Cardiac fibroblast (primary cell): ENCODE data around the gene CATSPER4.

Experiments used
- DNase-seq, 2 donors: peaks; one replicate each; pipeline versions ENCODE4 v3.0.0 to v3.0.0-alpha.2; 2010; ENCODE audit warnings: low read depth in 2 of 2
- H3K4me3 ChIP-seq, 2 donors: replicated peaks in 1 of 2; 1 replicate in 1 of 2; 2 replicates in 1 of 2; pipeline ENCODE4 v1.5.1; 2011; ENCODE audit warnings: low read depth in 2 of 2, low read length in 2 of 2, mild to moderate bottlenecking in 2 of 2, moderate library complexity in 1 of 2
- TF ChIP-seq, protein P1 (sequence below): IDR thresholded peaks from one replicate; pipeline ENCODE4 v1.5.1; 2011; ENCODE audit warnings: low read depth, mild to moderate bottlenecking, low read length, inconsistent platforms

CATSPER4 gene

DNA sequence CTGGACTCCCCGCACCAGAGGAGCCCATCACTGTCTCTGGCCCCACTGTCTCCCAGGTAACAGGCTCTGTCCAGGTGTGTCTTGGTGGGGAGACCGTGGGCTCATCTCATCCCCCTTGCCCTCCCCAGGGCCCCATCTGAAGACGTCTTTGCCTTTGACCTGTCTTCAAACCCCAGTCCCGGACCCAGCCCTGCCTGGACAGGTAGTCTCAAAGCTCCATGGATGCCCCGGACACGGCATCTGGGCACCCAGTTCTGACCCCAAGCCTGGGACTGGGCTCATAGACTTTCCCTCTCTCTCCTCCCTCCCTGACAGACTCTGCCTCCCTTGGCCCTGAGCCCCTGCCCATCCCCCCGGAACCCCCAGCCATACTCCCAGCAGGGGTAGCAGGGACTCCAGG, 6.3 kb upstream of the CATSPER4 start:
- TF ChIP-seq, protein P1, sequence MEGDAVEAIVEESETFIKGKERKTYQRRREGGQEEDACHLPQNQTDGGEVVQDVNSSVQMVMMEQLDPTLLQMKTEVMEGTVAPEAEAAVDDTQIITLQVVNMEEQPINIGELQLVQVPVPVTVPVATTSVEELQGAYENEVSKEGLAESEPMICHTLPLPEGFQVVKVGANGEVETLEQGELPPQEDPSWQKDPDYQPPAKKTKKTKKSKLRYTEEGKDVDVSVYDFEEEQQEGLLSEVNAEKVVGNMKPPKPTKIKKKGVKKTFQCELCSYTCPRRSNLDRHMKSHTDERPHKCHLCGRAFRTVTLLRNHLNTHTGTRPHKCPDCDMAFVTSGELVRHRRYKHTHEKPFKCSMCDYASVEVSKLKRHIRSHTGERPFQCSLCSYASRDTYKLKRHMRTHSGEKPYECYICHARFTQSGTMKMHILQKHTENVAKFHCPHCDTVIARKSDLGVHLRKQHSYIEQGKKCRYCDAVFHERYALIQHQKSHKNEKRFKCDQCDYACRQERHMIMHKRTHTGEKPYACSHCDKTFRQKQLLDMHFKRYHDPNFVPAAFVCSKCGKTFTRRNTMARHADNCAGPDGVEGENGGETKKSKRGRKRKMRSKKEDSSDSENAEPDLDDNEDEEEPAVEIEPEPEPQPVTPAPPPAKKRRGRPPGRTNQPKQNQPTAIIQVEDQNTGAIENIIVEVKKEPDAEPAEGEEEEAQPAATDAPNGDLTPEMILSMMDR: no peak
- no peak for DNase-seq
- no peak overlapping the region for H3K4me3 ChIP-seq

DNA sequence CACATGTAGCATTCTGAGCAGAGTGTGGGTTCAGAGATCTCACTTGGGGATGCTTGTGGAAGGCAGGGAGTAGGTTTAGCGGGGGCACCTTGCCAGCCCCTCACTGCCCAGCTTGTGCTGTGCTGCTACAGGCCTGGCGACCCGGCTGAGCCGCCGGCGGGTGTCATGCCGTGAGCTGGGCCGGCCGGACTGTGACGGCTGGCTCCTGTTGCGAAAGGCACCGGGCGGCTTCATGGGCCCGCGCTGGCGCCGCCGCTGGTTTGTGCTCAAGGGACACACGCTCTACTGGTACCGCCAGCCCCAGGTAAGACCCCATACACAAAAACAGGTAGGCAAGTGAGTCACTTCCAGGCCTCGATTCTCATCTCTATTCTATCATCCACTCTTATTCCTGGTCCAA, 5.5 kb upstream of the CATSPER4 start:
- TF ChIP-seq, protein P1: no peak
- no peak overlapping the region for H3K4me3 ChIP-seq
- DNase-seq: no peak

DNA sequence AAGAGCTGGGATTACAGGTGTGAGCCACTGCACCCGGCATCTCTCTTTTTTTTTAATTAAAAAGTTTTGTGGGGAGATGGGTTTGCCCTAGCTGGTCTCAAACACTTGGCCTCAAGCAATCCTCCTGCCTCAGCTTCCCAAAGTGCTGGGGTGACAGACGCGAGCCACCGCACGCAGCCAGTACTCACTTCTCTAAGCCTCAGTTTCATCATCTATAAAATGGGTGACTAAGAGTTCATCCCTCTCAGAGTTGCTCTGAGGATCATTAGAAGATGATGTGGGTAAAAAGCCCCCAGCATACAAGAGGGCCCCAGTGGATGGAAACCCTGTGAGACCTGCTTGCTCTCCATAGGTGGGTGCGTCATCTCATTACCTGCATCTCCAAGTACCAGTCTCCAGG, 2.5 kb upstream of the CATSPER4 start:
- no peak overlapping the region for H3K4me3 ChIP-seq
- TF ChIP-seq, protein P1: no peak
- DNase-seq: no peak

DNA sequence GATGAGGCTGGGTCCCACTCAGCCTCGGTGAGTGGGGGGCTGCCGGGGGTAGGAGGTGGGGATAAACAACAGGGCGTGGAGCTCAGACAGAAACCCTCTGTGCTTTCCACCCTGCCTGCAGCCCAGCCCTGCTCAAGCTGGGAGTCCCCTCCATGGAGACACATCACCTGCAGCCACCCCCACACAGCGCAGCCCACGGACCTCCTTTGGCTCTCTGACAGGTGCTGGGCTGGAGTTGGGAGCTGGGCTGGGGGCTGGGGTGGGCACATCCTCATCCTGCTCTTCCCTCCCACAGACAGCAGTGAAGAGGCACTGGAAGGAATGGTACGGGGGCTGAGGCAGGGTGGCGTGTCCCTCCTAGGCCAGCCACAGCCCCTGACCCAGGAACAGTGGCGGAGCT, 1.9 kb upstream of the CATSPER4 start:
- no peak for DNase-seq
- TF ChIP-seq, protein P1: no peak
- no peak overlapping the region for H3K4me3 ChIP-seq

DNA sequence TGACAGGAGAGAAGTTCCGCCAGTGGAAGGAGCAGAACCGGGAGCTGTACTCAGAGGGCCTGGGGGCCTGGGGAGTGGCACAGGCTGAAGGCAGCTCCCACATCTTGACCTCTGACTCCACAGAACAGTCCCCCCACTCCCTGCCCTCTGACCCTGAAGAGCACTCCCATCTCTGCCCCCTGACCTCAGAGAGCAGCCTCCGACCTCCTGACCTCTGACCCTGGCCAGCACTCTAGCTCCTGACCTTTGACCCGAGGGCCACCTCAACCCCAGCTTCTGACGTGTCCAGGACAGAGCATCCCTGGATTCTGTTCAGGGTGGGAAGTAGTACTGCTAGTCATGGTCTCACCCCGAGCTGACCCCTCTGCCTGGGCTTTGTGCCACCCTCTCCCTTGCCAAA, 1.1 kb upstream of the CATSPER4 start:
- TF ChIP-seq, protein P1: no peak
- DNase-seq: no peak
- no peak overlapping the region for H3K4me3 ChIP-seq

DNA sequence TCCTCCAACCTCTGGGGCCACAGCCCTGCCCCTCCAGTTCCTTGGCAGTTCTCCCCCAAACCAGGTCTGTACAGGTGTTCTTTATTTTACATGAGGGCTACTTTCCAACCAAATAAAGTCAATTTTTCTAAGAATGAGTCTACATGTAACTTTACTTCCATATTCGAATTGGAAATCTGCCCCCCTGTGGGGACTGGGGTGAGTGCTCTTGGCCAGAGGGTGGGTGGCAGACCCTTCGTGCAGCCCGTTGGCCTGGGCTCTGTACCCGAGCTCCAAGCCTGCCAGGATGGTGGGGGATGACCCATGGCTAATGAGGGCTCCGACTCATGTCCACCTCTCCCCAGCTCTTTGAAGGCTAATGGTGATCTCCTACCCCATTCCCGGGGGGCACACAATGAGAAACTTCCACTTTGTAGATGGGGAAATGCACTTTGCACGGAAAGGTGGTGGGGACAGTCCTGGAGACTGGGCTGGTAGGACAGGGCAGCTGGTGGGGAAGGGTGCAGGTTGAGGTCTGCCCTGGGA, 589 bp upstream of the CATSPER4 start:
- no peak overlapping the region for H3K4me3 ChIP-seq
- no peak for DNase-seq
- TF ChIP-seq, protein P1: no peak

DNA sequence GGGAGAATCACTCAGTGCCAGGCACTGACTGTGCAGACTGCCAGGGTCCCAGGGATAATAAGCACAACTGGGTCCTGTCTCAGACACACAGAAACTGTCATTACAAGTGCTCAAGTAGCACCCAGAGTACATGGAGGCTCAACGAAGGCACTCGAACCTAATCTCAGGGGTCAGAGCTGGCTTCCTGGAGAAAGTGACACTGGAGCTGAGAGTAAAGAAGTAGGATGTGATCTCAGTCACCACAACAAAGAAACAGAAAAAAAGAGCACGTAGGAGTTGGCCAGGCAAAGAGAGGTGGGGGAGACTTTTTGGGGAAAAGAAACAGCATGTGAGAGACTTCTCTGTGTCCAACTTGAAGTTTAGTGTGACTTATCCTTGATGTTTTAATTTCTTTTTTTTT, 1.3 kb downstream of the CATSPER4 start:
- TF ChIP-seq, protein P1: no peak
- H3K4me3 ChIP-seq: no peak overlapping the region
- no peak for DNase-seq
